Measurements from ENCODE around the gene STX1A.

GRCh38 chr7:73663033-73663432 lies 56.4 kb downstream of the STX1A start:
- TF ChIP-seq CTCF (conservative IDR thresholded peaks at IDR 0.05; ENCODE audit: low read length) = no peak
- no peak for TF ChIP-seq EZH2phosphoT487 (IDR thresholded peaks at IDR 0.05; ENCODE audit: borderline replicate concordance, low read depth, low read length)

Data from OCI-LY7 (cell line).